Prostate gland (tissue), 2 donors: ENCODE results near the gene MED13. TPM values are rescaled to one million over a fixed set of nuclear protein-coding genes. Genes with fewer than 3 reads are reported as not detected.

Source experiments
- DNase-seq: peaks from one replicate; pipeline ENCODE4 v3.0.0-alpha.2; 2019; ENCODE audit warnings: low spot score
- H3K27ac ChIP-seq, 2 donors: fragments of 200-600 bp; sonication (generic); 2 replicates each; pipeline ENCODE4 v1.5.1; 2017 to 2019
- H3K27me3 ChIP-seq: fragments of 200-600 bp; sonication (generic); replicated peaks from 2 replicates; pipeline ENCODE4 v1.5.1; 2019; ENCODE audit not compliant: insufficient read depth
- H3K36me3 ChIP-seq, 2 donors: fragments of 200-600 bp; sonication (generic); 1 replicate in 1 of 2; 2 replicates in 1 of 2; pipeline versions ENCODE4 v1.5.1 to v1.8.1; 2017 to 2019
- H3K4me1 ChIP-seq: fragments of 200-600 bp; sonication (generic); replicated peaks from 2 replicates; pipeline ENCODE4 v1.5.1; 2019
- H3K4me3 ChIP-seq, 2 donors: fragments of 200-600 bp; sonication (generic); 2 replicates each; pipeline ENCODE4 v1.5.1; 2017 to 2019
- H3K9me3 ChIP-seq: fragments of 200-600 bp; sonication (generic); 2 replicates; pipeline ENCODE4 v1.5.1; 2017
- CTCF ChIP-seq, 4 experiments: fragments of 200-600 bp in 2 of 4; fragments of 450-650 bp in 2 of 4; sonication (generic) in 2 of 4; IDR thresholded peaks; 1 replicate in 3 of 4; 2 replicates in 1 of 4; pipeline ENCODE4 v1.5.1; 2016 to 2019; ENCODE audit warnings: antibody characterized with exemption in 4 of 4, mild to moderate bottlenecking in 2 of 4, moderate library complexity in 2 of 4
- POLR2A ChIP-seq: fragments of 450-650 bp; IDR thresholded peaks from one replicate; pipeline ENCODE4 v1.6.1; 2016; ENCODE audit warnings: antibody characterized with exemption, mild to moderate bottlenecking
- POLR2AphosphoS5 ChIP-seq: sonication (generic); formaldehyde crosslinking; IDR thresholded peaks from one replicate; pipeline ENCODE4 v1.6.1; 2017; ENCODE audit warnings: antibody characterized with exemption
- WGBS: methylation state at CpG from one replicate; pipeline ENCODE4 v1.1.5; 2018; 5-methylcytosine and 5-hydroxymethylcytosine counted together
- intact Hi-C: fragments of 100-400 bp; cut with DNase I; formaldehyde crosslinking; loops from one replicate; pipeline ENCODE4 v1.14.2; 2022
- total RNA-seq, 2 donors: library from RNA; depleted of rRNA; stranded (reverse); fragments of >200 nt; gene quantifications; one replicate each; pipeline ENCODE4 v1.1.0, GENCODE V29; 2016

The MED13 gene
- total RNA-seq, 2 donors from 2014 or later, result 45.4 to 72.1 TPM

GRCh38 chr17:62109924-62110323 is 44.8 kb upstream of the MED13 start:
- Histone ChIP-seq H3K27me3 (no peaks in the 10 kb centered on the region), H3K4me3 (no peak overlapping the region), H3K4me1 (no peaks in the 10 kb centered on the region), H3K27ac (no peak overlapping the region), H3K9me3 (no peaks in the 10 kb centered on the region), H3K36me3 (no peaks in the 10 kb centered on the region)
- TF ChIP-seq POLR2A (no peak), CTCF (IDR thresholded peaks at IDR 0.05) (no peak), POLR2AphosphoS5 (no peak)
- no peak for DNase-seq
- WGBS, result 76% methylated on average over 4 of the region's 4 CpGs
- intact Hi-C loops, result no loop called here

- WGBS, result 13% methylated on average over 2 of the region's 2 CpGs
- no peak for DNase-seq
Observed at GRCh38 chr17:62109378-62109902, 44.4 kb upstream of the MED13 start.

GRCh38 chr17:62105861-62106260 is 40.8 kb upstream of the MED13 start:
- no peak for TF ChIP-seq CTCF (IDR thresholded peaks at IDR 0.05)
- TF ChIP-seq POLR2A, result no peak
- TF ChIP-seq POLR2AphosphoS5, result no peak
- H3K9me3 ChIP-seq, result no peaks in the 10 kb centered on the region
- no peak for DNase-seq
- no peaks in the 10 kb centered on the region for H3K27me3 ChIP-seq
- H3K4me3 ChIP-seq, result no peak overlapping the region
- H3K36me3 ChIP-seq, result no peaks in the 10 kb centered on the region
- WGBS, result 100% methylated on average over 1 of the region's 1 CpG
- intact Hi-C loops, result no loop called here
- no peaks in the 10 kb centered on the region for H3K4me1 ChIP-seq
- H3K27ac ChIP-seq, result no peak overlapping the region

More at GRCh38 chr17:62109378-62109902, 44.4 kb upstream of the MED13 start:
- intact Hi-C loops, result no loop called here
- no peak overlapping the region for H3K27ac ChIP-seq
- H3K4me3 ChIP-seq, result no peak overlapping the region
- peak in 2 of 4 experiments; percentile 7 to 29 for TF ChIP-seq CTCF (IDR thresholded peaks at IDR 0.05)
- no peak for TF ChIP-seq POLR2AphosphoS5
- TF ChIP-seq POLR2A, result no peak
- no peaks in the 10 kb centered on the region for H3K27me3 ChIP-seq
- no peaks in the 10 kb centered on the region for H3K36me3 ChIP-seq
- H3K4me1 ChIP-seq, result no peaks in the 10 kb centered on the region
- no peaks in the 10 kb centered on the region for H3K9me3 ChIP-seq

DNA sequence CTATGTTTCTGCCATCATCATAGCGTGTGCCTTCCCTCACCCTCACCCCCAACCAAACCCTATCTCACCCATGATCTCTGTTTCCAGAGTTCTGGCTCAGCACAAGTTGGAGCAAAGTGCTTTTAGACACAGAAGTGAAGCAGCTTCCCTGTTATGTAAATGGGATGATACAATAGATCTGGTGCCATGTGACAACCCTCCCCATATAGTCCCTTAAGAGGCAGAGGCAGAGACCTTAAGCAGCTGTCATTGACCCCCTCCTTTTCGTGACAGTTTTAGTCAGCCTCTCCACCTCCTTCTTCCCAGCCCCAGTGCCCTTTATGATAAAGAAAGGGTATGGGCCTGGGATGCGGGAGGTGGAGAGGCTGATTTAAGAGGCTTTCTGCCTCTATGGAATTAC is 40.3 kb upstream of the MED13 start:
- Histone ChIP-seq H3K9me3 (no peaks in the 10 kb centered on the region), H3K4me3 (no peak overlapping the region), H3K27ac (no peak overlapping the region), H3K4me1 (no peaks in the 10 kb centered on the region), H3K36me3 (no peaks in the 10 kb centered on the region), H3K27me3 (no peaks in the 10 kb centered on the region)
- no peak for DNase-seq
- 78% methylated on average over 3 of the region's 3 CpGs for whole genome bisulfite sequencing
- TF ChIP-seq CTCF (IDR thresholded peaks at IDR 0.05), result no peak
- intact Hi-C loops, result no loop called here

DNA sequence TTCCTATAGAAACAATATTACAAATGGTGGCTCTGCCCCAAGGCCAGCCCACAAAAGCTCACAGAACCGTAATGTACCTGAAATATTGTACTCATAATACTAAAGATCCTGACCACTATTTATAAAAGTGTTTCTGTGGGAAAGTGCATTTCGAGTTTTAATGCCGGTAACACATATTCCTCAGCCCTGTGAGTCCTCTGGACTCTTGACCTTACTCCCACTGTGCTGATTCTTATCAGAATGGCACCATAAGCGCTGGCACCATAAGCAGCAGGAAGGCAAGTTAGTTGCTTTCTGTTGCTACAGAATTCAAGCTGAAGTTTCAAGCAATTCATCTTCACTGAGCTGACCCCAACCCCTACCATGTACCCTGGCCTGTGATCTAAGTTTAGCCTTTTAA is 36.4 kb upstream of the MED13 start:
- TF ChIP-seq POLR2AphosphoS5, result no peak
- TF ChIP-seq CTCF (IDR thresholded peaks at IDR 0.05), result no peak
- TF ChIP-seq POLR2A, result no peak

More for the DNA sequence above, 36.4 kb upstream of the MED13 start:
- no peaks in the 10 kb centered on the region for H3K27me3 ChIP-seq
- no peak overlapping the region for H3K4me3 ChIP-seq
- H3K36me3 ChIP-seq, result no peaks in the 10 kb centered on the region
- H3K9me3 ChIP-seq, result no peaks in the 10 kb centered on the region
- WGBS, result 66% methylated on average over 4 of the region's 4 CpGs
- no peak overlapping the region for H3K27ac ChIP-seq
- intact Hi-C loops, result no loop called here
- H3K4me1 ChIP-seq, result no peaks in the 10 kb centered on the region
- DNase-seq, result no peak
